ENCODE results near the gene TSPAN10. TPM values are rescaled to one million over a fixed set of nuclear protein-coding genes. Genes with fewer than 3 reads are reported as not detected.
A peak's percentile ranks its signal among the peaks of the same experiment; 100 is the strongest.

Gene TSPAN10
- polyA plus RNA-seq, 1 experiment = 0.92 TPM

GRCh38 chr17:81593105-81593871, 43.7 kb upstream of the TSPAN10 start:
- Histone ChIP-seq H3K27me3 (ENCODE audit: control insufficient read depth, insufficient read depth, low read length) (no peaks in the 10 kb centered on the region), H3K9me3 (ENCODE audit: control insufficient read depth, insufficient read depth, low read length) (no peaks in the 10 kb centered on the region), H3K4me3 (ENCODE audit: low read depth, low read length) (no peak overlapping the region), H3K27ac (ENCODE audit: low read depth, low read length) (no peak overlapping the region)
- DNase-seq (ENCODE audit: low read depth, low spot score) = no peak
- CTCF ChIA-PET = interaction anchor here (3.5 kb wide), 1 partner anchor 8 kb away, joined by 14 read pairs; no protein-coding TSS in a partner anchor
- no peak for TF ChIP-seq CTCF (IDR thresholded peaks at IDR 0.05; ENCODE audit: low read depth, low read length)
- POLR2A ChIA-PET = no interaction called here

- H3K4me3 ChIP-seq (ENCODE audit: low read depth, low read length) = no peak overlapping the region
- no peak for DNase-seq (ENCODE audit: low read depth, low spot score)
- ChIA-PET CTCF (interaction anchor here (0.9 to 2.9 kb wide), 11 partner anchors 15 to 347 kb away, joined by 3 to 28 read pairs (median 8); no protein-coding TSS in a partner anchor), POLR2A (interaction anchor here (0.7 to 2.4 kb wide), 7 partner anchors 20 to 89 kb away, joined by 3 to 12 read pairs (median 5); partner anchors contain the start of genes ACTG1 and FAAP100)
- no peaks in the 10 kb centered on the region for H3K9me3 ChIP-seq (ENCODE audit: control insufficient read depth, insufficient read depth, low read length)
- H3K27ac ChIP-seq (ENCODE audit: low read depth, low read length) = no peak overlapping the region
- TF ChIP-seq CTCF (IDR thresholded peaks at IDR 0.05; ENCODE audit: low read depth, low read length) = no peak
- no peaks in the 10 kb centered on the region for H3K27me3 ChIP-seq (ENCODE audit: control insufficient read depth, insufficient read depth, low read length)
Measured at GRCh38 chr17:81599719-81600486, 37.1 kb upstream of the TSPAN10 start.

- ChIA-PET CTCF (interaction anchor here (0.6 to 2.9 kb wide), 35 partner anchors 10 to 349 kb away, joined by 3 to 28 read pairs (median 5); partner anchors contain the start of genes ARL16, FAAP100 and HGS), POLR2A (interaction anchor here (0.6 to 2.4 kb wide), 4 partner anchors 22 to 93 kb away, joined by 5 to 12 read pairs (median 10); partner anchors contain the start of gene ACTG1)
- peak; percentile 38 for DNase-seq (ENCODE audit: low read depth, low spot score)
- no peak overlapping the region for H3K4me3 ChIP-seq (ENCODE audit: low read depth, low read length)
- H3K27ac ChIP-seq (ENCODE audit: low read depth, low read length) = no peak overlapping the region
- peak; percentile 91 for TF ChIP-seq CTCF (IDR thresholded peaks at IDR 0.05; ENCODE audit: low read depth, low read length)
- H3K9me3 ChIP-seq (ENCODE audit: control insufficient read depth, insufficient read depth, low read length) = no peaks in the 10 kb centered on the region
- H3K27me3 ChIP-seq (ENCODE audit: control insufficient read depth, insufficient read depth, low read length) = no peaks in the 10 kb centered on the region
Measured at GRCh38 chr17:81601525-81602120, 35.4 kb upstream of the TSPAN10 start.

- Histone ChIP-seq H3K27ac (ENCODE audit: low read depth, low read length) (no peak overlapping the region), H3K4me3 (ENCODE audit: low read depth, low read length) (no peak overlapping the region), H3K9me3 (ENCODE audit: control insufficient read depth, insufficient read depth, low read length) (no peaks in the 10 kb centered on the region; the same call in 1 of the 2 replicates), H3K27me3 (ENCODE audit: control insufficient read depth, insufficient read depth, low read length) (no peaks in the 10 kb centered on the region)
- no peak for TF ChIP-seq CTCF (IDR thresholded peaks at IDR 0.05; ENCODE audit: low read depth, low read length)
- DNase-seq (ENCODE audit: low read depth, low spot score) = no peak
- ChIA-PET CTCF (no interaction called here), POLR2A (no interaction called here)
Measured at GRCh38 chr17:81603846-81604610, 33.0 kb upstream of the TSPAN10 start.

Data from AG04450 (cell line).